ENCODE results near the gene GNB1L. TPM values are rescaled to one million over a fixed set of nuclear protein-coding genes. Genes with fewer than 3 reads are reported as not detected.

Gene GNB1L
- polyA plus RNA-seq, 1 donor from 2014 or later = 16.5 TPM

DNA sequence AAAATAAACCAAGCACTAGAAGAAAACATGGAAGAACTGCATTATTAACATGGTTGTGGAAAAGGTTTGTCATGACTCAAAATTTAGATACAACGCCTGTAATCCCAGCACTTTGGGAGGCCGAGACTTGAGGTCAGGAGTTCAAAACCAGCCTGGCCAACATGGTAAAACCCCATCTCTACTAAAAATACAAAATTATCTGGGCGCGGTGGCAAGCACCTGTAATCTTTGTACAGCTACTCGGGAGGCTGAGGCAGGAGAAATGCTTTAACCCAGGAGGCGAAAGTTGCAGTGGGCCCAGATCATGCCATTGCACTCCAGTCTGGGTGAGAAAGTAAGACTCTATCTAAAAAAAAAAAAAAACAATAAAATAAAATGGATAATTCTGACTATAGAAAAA is 23.7 kb downstream of the GNB1L start:
- TF ChIP-seq EP300 (conservative IDR thresholded peaks at IDR 0.05; ENCODE audit: poor library complexity, severe bottlenecking) = no peak
- no peak for TF ChIP-seq POLR2AphosphoS5 (IDR thresholded peaks at IDR 0.05)
- no peak for TF ChIP-seq SMC3 (conservative IDR thresholded peaks at IDR 0.05; ENCODE audit: poor library complexity)
- TF ChIP-seq CTCF (IDR thresholded peaks at IDR 0.05; ENCODE audit: poor library complexity, severe bottlenecking) = no peak
- no peak for TF ChIP-seq TAF1 (IDR thresholded peaks at IDR 0.05; ENCODE audit: low read depth)
- no peak for TF ChIP-seq RAD21 (conservative IDR thresholded peaks at IDR 0.05)
- TF ChIP-seq MXI1 (conservative IDR thresholded peaks at IDR 0.05; ENCODE audit: poor library complexity, severe bottlenecking) = no peak
- TF ChIP-seq, protein P1, sequence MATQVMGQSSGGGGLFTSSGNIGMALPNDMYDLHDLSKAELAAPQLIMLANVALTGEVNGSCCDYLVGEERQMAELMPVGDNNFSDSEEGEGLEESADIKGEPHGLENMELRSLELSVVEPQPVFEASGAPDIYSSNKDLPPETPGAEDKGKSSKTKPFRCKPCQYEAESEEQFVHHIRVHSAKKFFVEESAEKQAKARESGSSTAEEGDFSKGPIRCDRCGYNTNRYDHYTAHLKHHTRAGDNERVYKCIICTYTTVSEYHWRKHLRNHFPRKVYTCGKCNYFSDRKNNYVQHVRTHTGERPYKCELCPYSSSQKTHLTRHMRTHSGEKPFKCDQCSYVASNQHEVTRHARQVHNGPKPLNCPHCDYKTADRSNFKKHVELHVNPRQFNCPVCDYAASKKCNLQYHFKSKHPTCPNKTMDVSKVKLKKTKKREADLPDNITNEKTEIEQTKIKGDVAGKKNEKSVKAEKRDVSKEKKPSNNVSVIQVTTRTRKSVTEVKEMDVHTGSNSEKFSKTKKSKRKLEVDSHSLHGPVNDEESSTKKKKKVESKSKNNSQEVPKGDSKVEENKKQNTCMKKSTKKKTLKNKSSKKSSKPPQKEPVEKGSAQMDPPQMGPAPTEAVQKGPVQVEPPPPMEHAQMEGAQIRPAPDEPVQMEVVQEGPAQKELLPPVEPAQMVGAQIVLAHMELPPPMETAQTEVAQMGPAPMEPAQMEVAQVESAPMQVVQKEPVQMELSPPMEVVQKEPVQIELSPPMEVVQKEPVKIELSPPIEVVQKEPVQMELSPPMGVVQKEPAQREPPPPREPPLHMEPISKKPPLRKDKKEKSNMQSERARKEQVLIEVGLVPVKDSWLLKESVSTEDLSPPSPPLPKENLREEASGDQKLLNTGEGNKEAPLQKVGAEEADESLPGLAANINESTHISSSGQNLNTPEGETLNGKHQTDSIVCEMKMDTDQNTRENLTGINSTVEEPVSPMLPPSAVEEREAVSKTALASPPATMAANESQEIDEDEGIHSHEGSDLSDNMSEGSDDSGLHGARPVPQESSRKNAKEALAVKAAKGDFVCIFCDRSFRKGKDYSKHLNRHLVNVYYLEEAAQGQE (IDR thresholded peaks at IDR 0.05; ENCODE audit: borderline replicate concordance) = no peak
- no peak for TF ChIP-seq EZH2 (IDR thresholded peaks at IDR 0.05; ENCODE audit: borderline replicate concordance, insufficient read depth, low read length, poor library complexity, severe bottlenecking)
- Histone ChIP-seq H3F3A (ENCODE audit: insufficient read depth, low read length, poor library complexity, severe bottlenecking) (no peaks in the 10 kb centered on the region), H3K79me2 (replicated peaks; ENCODE audit: insufficient read depth, low read length) (no peaks in the 10 kb centered on the region), H4K20me1 (ENCODE audit: insufficient read depth) (no peaks in the 10 kb centered on the region), H3K27me3 (ENCODE audit: insufficient read depth, low read depth, low read length) (no peaks in the 10 kb centered on the region), H3K9me3 (ENCODE audit: low read length) (no peaks in the 10 kb centered on the region), H3K9me2 (ENCODE audit: insufficient read depth, low read length) (no peaks in the 10 kb centered on the region), H3K4me2 (ENCODE audit: low read length) (no peak overlapping the region), H2AFZ (ENCODE audit: low read depth, low read length) (no peak overlapping the region), H3K27ac (ENCODE audit: low read length) (no peak overlapping the region), H3K4me3 (ENCODE audit: low read length) (no peak overlapping the region), H3K9ac (ENCODE audit: low read length) (no peak overlapping the region), H3K36me3 (ENCODE audit: insufficient read depth, low read length) (no peaks in the 10 kb centered on the region)

DNA sequence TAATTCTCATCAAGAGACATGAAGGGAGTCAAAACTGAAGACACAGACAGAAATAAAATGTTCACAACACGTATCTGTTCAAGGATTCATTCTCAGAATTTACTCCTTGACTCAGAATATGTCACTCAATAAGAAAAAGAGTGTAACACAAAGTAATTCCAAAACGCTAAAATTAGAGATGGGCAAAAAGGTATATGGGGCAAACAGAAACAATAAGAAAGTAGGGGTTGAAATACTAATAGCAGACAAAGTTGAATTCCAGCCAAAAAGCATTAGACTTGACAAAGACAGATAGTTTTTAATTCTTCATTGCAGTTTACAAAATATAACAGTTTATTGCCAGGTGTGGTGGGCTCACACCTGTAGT is 26.7 kb downstream of the GNB1L start:
- Histone ChIP-seq H3K27me3 (ENCODE audit: insufficient read depth, low read depth, low read length) (no peaks in the 10 kb centered on the region), H3K4me3 (ENCODE audit: low read length) (no peak overlapping the region), H3K9me3 (ENCODE audit: low read length) (no peaks in the 10 kb centered on the region), H2AFZ (ENCODE audit: low read depth, low read length) (no peak overlapping the region), H3K4me2 (ENCODE audit: low read length) (no peak overlapping the region), H3K9me2 (ENCODE audit: insufficient read depth, low read length) (no peaks in the 10 kb centered on the region), H4K20me1 (ENCODE audit: insufficient read depth) (no peaks in the 10 kb centered on the region), H3K36me3 (ENCODE audit: insufficient read depth, low read length) (no peaks in the 10 kb centered on the region), H3F3A (ENCODE audit: insufficient read depth, low read length, poor library complexity, severe bottlenecking) (no peaks in the 10 kb centered on the region), H3K9ac (ENCODE audit: low read length) (no peak overlapping the region), H3K27ac (ENCODE audit: low read length) (no peak overlapping the region), H3K79me2 (replicated peaks; ENCODE audit: insufficient read depth, low read length) (no peaks in the 10 kb centered on the region)
- TF ChIP-seq MXI1 (conservative IDR thresholded peaks at IDR 0.05; ENCODE audit: poor library complexity, severe bottlenecking) (no peak), TAF1 (IDR thresholded peaks at IDR 0.05; ENCODE audit: low read depth) (no peak), POLR2AphosphoS5 (IDR thresholded peaks at IDR 0.05) (no peak), SMC3 (conservative IDR thresholded peaks at IDR 0.05; ENCODE audit: poor library complexity) (no peak), EZH2 (IDR thresholded peaks at IDR 0.05; ENCODE audit: borderline replicate concordance, insufficient read depth, low read length, poor library complexity, severe bottlenecking) (no peak), RAD21 (conservative IDR thresholded peaks at IDR 0.05) (no peak), CTCF (IDR thresholded peaks at IDR 0.05; ENCODE audit: poor library complexity, severe bottlenecking) (no peak), EP300 (conservative IDR thresholded peaks at IDR 0.05; ENCODE audit: poor library complexity, severe bottlenecking) (no peak)
- TF ChIP-seq, protein P1 (IDR thresholded peaks at IDR 0.05; ENCODE audit: borderline replicate concordance) = no peak
